ENCODE data around the gene RAPGEF1. TPM values are rescaled to one million over a fixed set of nuclear protein-coding genes. Genes with fewer than 3 reads are reported as not detected.

The RAPGEF1 gene
- total and polyA plus RNA-seq, 7 donors = 14.4 to 58.2 (median 45.3) TPM

- WGBS, 2 donors = 75 to 89% methylated on average over 13 of the region's 13 CpGs
- DNase-seq = peak; percentile 90
- Histone ChIP-seq H3K9me3 (no peaks in the 10 kb centered on the region), H3K4me1 (peaks cover 0 to 67% (median 51%) of the 10 kb centered on the region in 4 donors), H3K4me3 (no peak overlapping the region), H3K27ac (peak overlapping the region; percentile 67 to 86 (median 80)), H3K36me3 (no peaks in the 10 kb centered on the region), H3K27me3 (no peaks in the 10 kb centered on the region)
- intact Hi-C loops (cut with DNase I) = loop anchor here (2.0 kb wide), 1 partner anchor 26 kb away; no protein-coding TSS in a partner anchor
- TF ChIP-seq EP300 (IDR thresholded peaks at IDR 0.05) (peak; percentile 24 to 80 (median 42)), POLR2A (IDR thresholded peaks at IDR 0.05) (no peak), CTCF (IDR thresholded peaks at IDR 0.05) (peak in 1 of 4 experiments; percentile 12), POLR2AphosphoS5 (IDR thresholded peaks at IDR 0.05) (peak; percentile 43 to 81 (median 72))
Measured at GRCh38 chr9:131670247-131671132, 69.4 kb downstream of the RAPGEF1 start.

GRCh38 chr9:131669269-131670157 lies 70.4 kb downstream of the RAPGEF1 start:
- Histone ChIP-seq H3K4me1 (peaks cover 0 to 59% (median 47%) of the 10 kb centered on the region in 4 donors), H3K9me3 (no peaks in the 10 kb centered on the region), H3K4me3 (no peak overlapping the region), H3K36me3 (no peaks in the 10 kb centered on the region), H3K27me3 (no peaks in the 10 kb centered on the region), H3K27ac (peak overlapping the region; percentile 67 to 86 (median 80))
- intact Hi-C loops (cut with DNase I) = loop anchor here (2.0 kb wide), 1 partner anchor 25 kb away; no protein-coding TSS in a partner anchor
- TF ChIP-seq EP300 (IDR thresholded peaks at IDR 0.05) (no peak), POLR2A (IDR thresholded peaks at IDR 0.05) (no peak), POLR2AphosphoS5 (IDR thresholded peaks at IDR 0.05) (no peak), CTCF (IDR thresholded peaks at IDR 0.05) (no peak)
- no peak for DNase-seq
- WGBS, 2 donors = 76 to 85% methylated on average over 12 of the region's 12 CpGs

GRCh38 chr9:131668439-131669268 lies 71.2 kb downstream of the RAPGEF1 start:
- no peak overlapping the region for H3K4me3 ChIP-seq
- peak overlapping the region; percentile 67 to 86 (median 80) for H3K27ac ChIP-seq
- no peaks in the 10 kb centered on the region for H3K27me3 ChIP-seq
- DNase-seq = no peak
- no peaks in the 10 kb centered on the region for H3K9me3 ChIP-seq
- no peaks in the 10 kb centered on the region for H3K36me3 ChIP-seq
- H3K4me1 ChIP-seq = peaks cover 0 to 59% (median 45%) of the 10 kb centered on the region in 4 donors
- intact Hi-C loops (cut with DNase I) = no loop called here
- TF ChIP-seq CTCF (IDR thresholded peaks at IDR 0.05) (no peak), POLR2AphosphoS5 (IDR thresholded peaks at IDR 0.05) (peak in 1 of 4 donors; percentile 6)
- 39 to 54% methylated on average over 15 of the region's 15 CpGs for WGBS, 2 donors

GRCh38 chr9:131668057-131668438 lies 71.8 kb downstream of the RAPGEF1 start:
- no peaks in the 10 kb centered on the region for H3K9me3 ChIP-seq
- peaks cover 0 to 59% (median 45%) of the 10 kb centered on the region in 4 donors for H3K4me1 ChIP-seq
- no peaks in the 10 kb centered on the region for H3K36me3 ChIP-seq
- DNase-seq = no peak
- no peak for TF ChIP-seq EP300 (IDR thresholded peaks at IDR 0.05)
- TF ChIP-seq CTCF (IDR thresholded peaks at IDR 0.05) = no peak
- no peak for TF ChIP-seq POLR2AphosphoS5 (IDR thresholded peaks at IDR 0.05)
- TF ChIP-seq POLR2A (IDR thresholded peaks at IDR 0.05) = no peak
- no peaks in the 10 kb centered on the region for H3K27me3 ChIP-seq
- intact Hi-C loops (cut with DNase I) = no loop called here
- WGBS, 2 donors = 65 to 86% methylated on average over 9 of the region's 9 CpGs
- H3K4me3 ChIP-seq = no peak overlapping the region
- peak overlapping the region in 3 of 4 donors; percentile 67 to 86 (median 85) for H3K27ac ChIP-seq

Measured in sigmoid colon (tissue), 7 donors.